ENCODE measurements around the gene PLPPR3.

Gene PLPPR3

DNA sequence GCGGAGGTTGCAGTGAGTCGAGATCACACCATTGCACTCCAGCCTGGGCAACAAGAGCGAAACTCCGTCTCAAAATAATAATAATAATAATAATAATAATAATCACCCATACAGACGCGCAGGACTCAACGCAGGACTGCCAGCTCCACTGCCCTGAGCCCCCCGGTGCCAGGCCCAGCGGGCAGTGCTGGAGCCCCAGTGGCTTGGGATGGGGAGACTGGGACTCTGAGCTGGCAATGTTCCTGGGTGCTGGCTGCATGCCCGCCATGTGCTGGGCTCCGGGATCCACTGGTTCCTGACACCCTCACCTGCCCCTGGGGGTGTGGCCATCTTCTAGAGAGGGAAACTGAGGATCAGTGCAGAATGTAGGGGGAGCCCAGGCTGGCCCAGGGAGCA is 5.6 kb upstream of the PLPPR3 start:
- Histone ChIP-seq H2BK120ac (ENCODE audit: low read depth, low read length) (no peak overlapping the region), H3K14ac (ENCODE audit: low read length) (no peak overlapping the region), H4K8ac (ENCODE audit: low read depth, low read length) (no peak overlapping the region), H3K27me3 (ENCODE audit: control insufficient read depth in 3 of 3, insufficient read depth in 3 of 3, low read depth in 1 of 3, low read length in 3 of 3) (no peaks in the 10 kb centered on the region), H3K4ac (ENCODE audit: low read length) (no peak overlapping the region), H2AK5ac (ENCODE audit: low read depth, low read length) (peak overlapping the region; percentile 97), H3K4me2 (ENCODE audit: insufficient read depth, low read length, poor library complexity, severe bottlenecking) (no peak overlapping the region), H3K23ac (ENCODE audit: low read depth, low read length, poor library complexity) (peak overlapping the region; percentile 73), H3K18ac (ENCODE audit: low read length) (no peak overlapping the region), H3K4me3 (ENCODE audit: low read length in 2 of 2) (no peak overlapping the region), H4K91ac (ENCODE audit: low read depth, low read length, poor library complexity) (no peak overlapping the region), H3K36me3 (replicated peaks in 1 of 2; ENCODE audit: control insufficient read depth in 2 of 2, insufficient read depth in 2 of 2, low read length in 2 of 2) (no peaks in the 10 kb centered on the region), H2BK12ac (ENCODE audit: low read length) (peak overlapping the region; percentile 30), H3K9me3 (replicated peaks in 1 of 2; ENCODE audit: control insufficient read depth in 2 of 2, insufficient read depth in 1 of 2, low read depth in 1 of 2, low read length in 2 of 2) (no peaks in the 10 kb centered on the region), H2BK5ac (ENCODE audit: low read length) (no peak overlapping the region), H2BK15ac (ENCODE audit: low read length) (peak overlapping the region; percentile 85), H3K79me1 (ENCODE audit: low read depth, low read length) (no peaks in the 10 kb centered on the region), H2AFZ (ENCODE audit: low read length) (no peak overlapping the region), H3K9ac (ENCODE audit: low read depth, low read length, poor library complexity) (no peak overlapping the region), H3K4me1 (ENCODE audit: control insufficient read depth in 2 of 2, insufficient read depth in 1 of 2, low read depth in 1 of 2, low read length in 2 of 2) (peaks cover 6% of the 10 kb centered on the region in 2 donors), H3K27ac (replicated peaks; ENCODE audit: low read length) (no peak overlapping the region)
- no CpG with 5 or more reads among the region's 11 CpGs for WGBS, 2 donors (ENCODE audit: extremely low coverage in 2 of 2, insufficient read length in 2 of 2, insufficient replicate concordance in 1 of 2)
- no peak for DNase-seq (ENCODE audit: low spot score)

DNA sequence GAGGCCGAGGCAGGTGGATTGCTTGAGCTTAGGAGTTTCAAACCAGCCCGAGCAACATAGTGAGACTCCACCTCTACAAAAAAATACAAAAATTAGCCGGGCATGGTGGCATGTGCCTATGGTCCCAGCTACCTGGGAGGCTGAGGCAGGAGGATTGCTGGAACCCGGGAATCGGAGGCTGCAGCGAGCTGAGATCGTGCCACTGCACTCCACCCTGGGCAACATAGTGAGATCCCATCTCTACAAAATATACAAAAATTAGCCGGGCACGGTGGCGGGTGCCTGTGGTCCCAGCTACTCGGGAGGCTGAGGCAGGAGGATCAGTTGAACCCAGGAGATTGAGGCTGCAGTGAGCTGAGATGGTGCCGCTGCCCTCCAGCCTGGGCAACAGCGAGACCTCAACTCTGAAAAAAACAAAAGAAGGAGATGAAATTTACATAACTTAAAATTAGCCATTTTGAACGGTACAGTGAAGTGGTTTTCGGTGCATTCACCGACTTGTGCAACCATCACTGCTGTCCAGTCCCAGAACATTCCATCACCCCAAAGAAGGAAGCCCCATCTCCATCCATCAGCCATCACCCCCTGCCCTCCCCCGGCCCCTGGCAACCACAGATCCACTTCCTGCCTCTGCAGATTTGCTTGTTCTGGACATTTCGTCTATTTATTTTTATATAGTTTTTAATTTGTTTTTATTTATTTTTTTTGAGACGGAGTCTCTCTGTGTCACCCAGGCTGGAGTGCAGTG is 4.3 kb upstream of the PLPPR3 start:
- WGBS, 2 donors (ENCODE audit: extremely low coverage in 2 of 2, insufficient read length in 2 of 2, insufficient replicate concordance in 1 of 2): no CpG with 5 or more reads among the region's 19 CpGs
- Histone ChIP-seq H2AFZ (ENCODE audit: low read length) (no peak overlapping the region), H2BK12ac (ENCODE audit: low read length) (no peak overlapping the region), H2BK120ac (ENCODE audit: low read depth, low read length) (no peak overlapping the region), H3K23ac (ENCODE audit: low read depth, low read length, poor library complexity) (no peak overlapping the region), H3K9ac (ENCODE audit: low read depth, low read length, poor library complexity) (no peak overlapping the region), H3K4me1 (ENCODE audit: control insufficient read depth in 2 of 2, insufficient read depth in 1 of 2, low read depth in 1 of 2, low read length in 2 of 2) (peaks cover 6% of the 10 kb centered on the region in 2 donors), H3K4me3 (ENCODE audit: low read length in 2 of 2) (no peak overlapping the region), H3K14ac (ENCODE audit: low read length) (no peak overlapping the region), H3K79me1 (ENCODE audit: low read depth, low read length) (no peaks in the 10 kb centered on the region), H2BK15ac (ENCODE audit: low read length) (no peak overlapping the region), H2BK5ac (ENCODE audit: low read length) (no peak overlapping the region), H3K4ac (ENCODE audit: low read length) (no peak overlapping the region), H3K18ac (ENCODE audit: low read length) (no peak overlapping the region), H4K8ac (ENCODE audit: low read depth, low read length) (no peak overlapping the region), H3K9me3 (replicated peaks in 1 of 2; ENCODE audit: control insufficient read depth in 2 of 2, insufficient read depth in 1 of 2, low read depth in 1 of 2, low read length in 2 of 2) (no peaks in the 10 kb centered on the region), H2AK5ac (ENCODE audit: low read depth, low read length) (no peak overlapping the region), H3K27me3 (ENCODE audit: control insufficient read depth in 3 of 3, insufficient read depth in 3 of 3, low read depth in 1 of 3, low read length in 3 of 3) (no peaks in the 10 kb centered on the region), H3K36me3 (replicated peaks in 1 of 2; ENCODE audit: control insufficient read depth in 2 of 2, insufficient read depth in 2 of 2, low read length in 2 of 2) (no peaks in the 10 kb centered on the region), H3K4me2 (ENCODE audit: insufficient read depth, low read length, poor library complexity, severe bottlenecking) (no peak overlapping the region), H4K91ac (ENCODE audit: low read depth, low read length, poor library complexity) (no peak overlapping the region), H3K27ac (replicated peaks; ENCODE audit: low read length) (no peak overlapping the region)
- no peak for DNase-seq (ENCODE audit: low spot score)

DNA sequence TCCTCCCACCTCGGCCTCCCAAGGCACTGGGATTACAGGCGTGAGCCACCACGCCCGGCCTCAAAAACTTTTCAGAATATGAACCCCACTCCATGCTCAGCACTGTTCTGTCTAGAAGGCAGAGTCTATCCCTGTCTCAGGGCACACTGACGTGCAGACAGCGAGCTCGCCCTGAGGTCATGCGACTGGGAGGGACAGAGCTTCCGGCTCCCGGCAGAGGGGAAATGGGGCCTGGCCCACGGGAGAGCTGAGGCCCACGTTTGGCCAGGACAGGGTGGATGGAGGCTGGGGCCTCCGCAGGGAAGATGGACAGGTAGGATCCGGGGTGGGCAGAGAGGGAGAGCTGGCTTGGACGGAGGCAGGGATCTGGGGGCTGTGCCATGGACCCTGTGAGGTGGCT is 3.1 kb upstream of the PLPPR3 start:
- Histone ChIP-seq H4K8ac (ENCODE audit: low read depth, low read length) (no peak overlapping the region), H2BK15ac (ENCODE audit: low read length) (no peak overlapping the region), H3K4ac (ENCODE audit: low read length) (no peak overlapping the region), H2BK5ac (ENCODE audit: low read length) (no peak overlapping the region), H3K4me2 (ENCODE audit: insufficient read depth, low read length, poor library complexity, severe bottlenecking) (no peak overlapping the region), H2AFZ (ENCODE audit: low read length) (no peak overlapping the region), H3K4me1 (ENCODE audit: control insufficient read depth in 2 of 2, insufficient read depth in 1 of 2, low read depth in 1 of 2, low read length in 2 of 2) (peaks cover 6% of the 10 kb centered on the region in 2 donors), H3K27me3 (ENCODE audit: control insufficient read depth in 3 of 3, insufficient read depth in 3 of 3, low read depth in 1 of 3, low read length in 3 of 3) (no peaks in the 10 kb centered on the region), H2BK120ac (ENCODE audit: low read depth, low read length) (no peak overlapping the region), H2AK5ac (ENCODE audit: low read depth, low read length) (peak overlapping the region; percentile 72), H3K4me3 (ENCODE audit: low read length in 2 of 2) (no peak overlapping the region), H3K27ac (replicated peaks; ENCODE audit: low read length) (no peak overlapping the region), H3K23ac (ENCODE audit: low read depth, low read length, poor library complexity) (no peak overlapping the region), H3K18ac (ENCODE audit: low read length) (peak overlapping the region; percentile 8), H3K9me3 (replicated peaks in 1 of 2; ENCODE audit: control insufficient read depth in 2 of 2, insufficient read depth in 1 of 2, low read depth in 1 of 2, low read length in 2 of 2) (no peaks in the 10 kb centered on the region), H3K9ac (ENCODE audit: low read depth, low read length, poor library complexity) (no peak overlapping the region), H2BK12ac (ENCODE audit: low read length) (no peak overlapping the region), H3K14ac (ENCODE audit: low read length) (no peak overlapping the region), H3K79me1 (ENCODE audit: low read depth, low read length) (no peaks in the 10 kb centered on the region), H4K91ac (ENCODE audit: low read depth, low read length, poor library complexity) (no peak overlapping the region), H3K36me3 (replicated peaks in 1 of 2; ENCODE audit: control insufficient read depth in 2 of 2, insufficient read depth in 2 of 2, low read length in 2 of 2) (no peaks in the 10 kb centered on the region)
- DNase-seq (ENCODE audit: low spot score): no peak
- no CpG with 5 or more reads among the region's 15 CpGs for WGBS, 2 donors (ENCODE audit: extremely low coverage in 2 of 2, insufficient read length in 2 of 2, insufficient replicate concordance in 1 of 2)

DNA sequence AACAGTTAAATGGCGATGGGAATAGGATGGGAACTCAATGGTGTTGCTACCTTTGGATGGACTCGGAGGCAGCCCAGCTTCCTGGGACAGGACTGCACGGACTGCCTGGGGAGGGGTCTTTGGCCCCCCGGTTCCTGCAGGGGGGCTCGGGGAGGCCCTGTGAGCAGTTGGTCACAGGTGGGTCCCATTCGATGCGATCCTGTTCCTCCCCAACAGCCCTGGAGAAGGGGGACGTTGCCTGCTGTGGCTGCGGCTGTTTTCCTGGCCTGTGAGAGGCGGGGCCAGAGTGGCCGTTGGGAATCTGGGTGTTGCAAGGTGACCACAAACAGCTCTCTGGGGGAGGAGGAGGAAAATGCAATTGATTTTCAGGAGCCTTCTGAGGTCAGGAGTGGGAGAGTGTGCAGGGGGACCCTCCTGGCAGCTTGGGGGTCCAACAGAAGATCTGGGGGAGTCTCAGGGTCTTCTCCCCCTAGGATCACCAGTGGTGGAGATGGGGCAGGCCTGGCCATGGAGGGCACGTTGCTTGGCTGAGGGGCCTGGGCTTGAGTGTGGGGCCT is 1.9 kb upstream of the PLPPR3 start:
- H2BK120ac ChIP-seq (ENCODE audit: low read depth, low read length): no peak overlapping the region
- H3K4me2 ChIP-seq (ENCODE audit: insufficient read depth, low read length, poor library complexity, severe bottlenecking): peak overlapping the region; percentile 11
- H4K91ac ChIP-seq (ENCODE audit: low read depth, low read length, poor library complexity): no peak overlapping the region
- H3K4ac ChIP-seq (ENCODE audit: low read length): no peak overlapping the region
- H3K4me3 ChIP-seq (ENCODE audit: low read length in 2 of 2): no peak overlapping the region
- peaks cover 6% of the 10 kb centered on the region in 2 donors for H3K4me1 ChIP-seq (ENCODE audit: control insufficient read depth in 2 of 2, insufficient read depth in 1 of 2, low read depth in 1 of 2, low read length in 2 of 2)
- no CpG with 5 or more reads among the region's 12 CpGs for WGBS, 2 donors (ENCODE audit: extremely low coverage in 2 of 2, insufficient read length in 2 of 2, insufficient replicate concordance in 1 of 2)
- H4K8ac ChIP-seq (ENCODE audit: low read depth, low read length): no peak overlapping the region
- no peaks in the 10 kb centered on the region for H3K9me3 ChIP-seq (replicated peaks in 1 of 2; ENCODE audit: control insufficient read depth in 2 of 2, insufficient read depth in 1 of 2, low read depth in 1 of 2, low read length in 2 of 2)
- H3K79me1 ChIP-seq (ENCODE audit: low read depth, low read length): peaks cover 3% of the 10 kb centered on the region
- H3K27ac ChIP-seq (replicated peaks; ENCODE audit: low read length): peak overlapping the region; percentile 61
- peak overlapping the region; percentile 87 for H3K18ac ChIP-seq (ENCODE audit: low read length)
- no peaks in the 10 kb centered on the region for H3K27me3 ChIP-seq (ENCODE audit: control insufficient read depth in 3 of 3, insufficient read depth in 3 of 3, low read depth in 1 of 3, low read length in 3 of 3)
- peak overlapping the region; percentile 1 for H3K14ac ChIP-seq (ENCODE audit: low read length)
- peak overlapping the region; percentile 95 for H2BK12ac ChIP-seq (ENCODE audit: low read length)
- H3K9ac ChIP-seq (ENCODE audit: low read depth, low read length, poor library complexity): no peak overlapping the region
- H2AFZ ChIP-seq (ENCODE audit: low read length): peak overlapping the region; percentile 84
- DNase-seq (ENCODE audit: low spot score): no peak
- H3K36me3 ChIP-seq (replicated peaks in 1 of 2; ENCODE audit: control insufficient read depth in 2 of 2, insufficient read depth in 2 of 2, low read length in 2 of 2): no peaks in the 10 kb centered on the region
- H3K23ac ChIP-seq (ENCODE audit: low read depth, low read length, poor library complexity): no peak overlapping the region
- peak overlapping the region; percentile 62 for H2BK5ac ChIP-seq (ENCODE audit: low read length)
- H2BK15ac ChIP-seq (ENCODE audit: low read length): peak overlapping the region; percentile 100
- peak overlapping the region; percentile 99 for H2AK5ac ChIP-seq (ENCODE audit: low read depth, low read length)

Data from neuronal stem cell (in vitro differentiated cells).